Measurements from ENCODE around the gene SLC35E1.
"Not testable (repeated sequence)": the region's sequence is repeated elsewhere in the genome, so short reads cannot be mapped to it uniquely, and the experiment has no call there.

Gene SLC35E1

GRCh38 chr19:16581971-16582343, 9.7 kb upstream of the SLC35E1 start:
- no peak for DNase-seq (ENCODE audit: low read depth, low spot score)

GRCh38 chr19:16581145-16581970, 9.1 kb upstream of the SLC35E1 start:
- no peak for DNase-seq (ENCODE audit: low read depth, low spot score)

GRCh38 chr19:16579381-16579780, 7.2 kb upstream of the SLC35E1 start:
- DNase-seq (ENCODE audit: low read depth, low spot score): no peak

GRCh38 chr19:16577531-16577985, 5.3 kb upstream of the SLC35E1 start:
- no peak for DNase-seq (ENCODE audit: low read depth, low spot score)

GRCh38 chr19:16576690-16577530, 4.7 kb upstream of the SLC35E1 start:
- DNase-seq (ENCODE audit: low read depth, low spot score): no peak

- no peak for DNase-seq (ENCODE audit: low read depth, low spot score)
Observed at GRCh38 chr19:16575861-16576689, 3.9 kb upstream of the SLC35E1 start.

GRCh38 chr19:16575282-16575681, 3.1 kb upstream of the SLC35E1 start:
- DNase-seq (ENCODE audit: low read depth, low spot score): no peak

GRCh38 chr19:16573925-16574324, 1.7 kb upstream of the SLC35E1 start:
- DNase-seq (ENCODE audit: low read depth, low spot score): no peak

- no peak for DNase-seq (ENCODE audit: low read depth, low spot score)
Observed at GRCh38 chr19:16573296-16573695, 1.1 kb upstream of the SLC35E1 start.

- no peak for DNase-seq (ENCODE audit: low read depth, low spot score)
Observed at GRCh38 chr19:16571822-16572331, 338 bp downstream of the SLC35E1 start.

GRCh38 chr19:16571283-16571682, 932 bp downstream of the SLC35E1 start:
- no peak for DNase-seq (ENCODE audit: low read depth, low spot score)

GRCh38 chr19:16569609-16570320, 2.5 kb downstream of the SLC35E1 start:
- no peak for DNase-seq (ENCODE audit: low read depth, low spot score)

- DNase-seq (ENCODE audit: low read depth, low spot score): no peak
Observed at GRCh38 chr19:16566702-16567101, 5.5 kb downstream of the SLC35E1 start.

- DNase-seq (ENCODE audit: low read depth, low spot score): no peak
Observed at GRCh38 chr19:16566161-16566560, 6.1 kb downstream of the SLC35E1 start.

- no peak for DNase-seq (ENCODE audit: low read depth, low spot score)
Observed at GRCh38 chr19:16564842-16565241, 7.4 kb downstream of the SLC35E1 start.

GRCh38 chr19:16562608-16563025, 9.6 kb downstream of the SLC35E1 start:
- DNase-seq (ENCODE audit: low read depth, low spot score): no peak

- no peak for DNase-seq (ENCODE audit: low read depth, low spot score)
Observed at GRCh38 chr19:16561382-16561781, 10.8 kb downstream of the SLC35E1 start.

GRCh38 chr19:16559780-16560276, 12.4 kb downstream of the SLC35E1 start:
- DNase-seq (ENCODE audit: low read depth, low spot score): no peak

- DNase-seq (ENCODE audit: low read depth, low spot score): no peak
Observed at GRCh38 chr19:16554776-16555175, 17.4 kb downstream of the SLC35E1 start.

GRCh38 chr19:16551902-16552301, 20.3 kb downstream of the SLC35E1 start:
- DNase-seq (ENCODE audit: low read depth, low spot score): not testable (repeated sequence)

- no peak for DNase-seq (ENCODE audit: low read depth, low spot score)
Observed at GRCh38 chr19:16548956-16549355, 23.3 kb downstream of the SLC35E1 start.
